Activated CD4-positive, alpha-beta T cell treated with anti-CD3 and anti-CD28 coated beads, Interleukin-2, amount 50 U/mL, for 1 hour (primary cell): ENCODE results near the gene B3GAT2.

Experiments used
- DNase-seq: peaks from one replicate; pipeline ENCODE4 v3.0.0-alpha.2; 2020

Gene B3GAT2

DNA sequence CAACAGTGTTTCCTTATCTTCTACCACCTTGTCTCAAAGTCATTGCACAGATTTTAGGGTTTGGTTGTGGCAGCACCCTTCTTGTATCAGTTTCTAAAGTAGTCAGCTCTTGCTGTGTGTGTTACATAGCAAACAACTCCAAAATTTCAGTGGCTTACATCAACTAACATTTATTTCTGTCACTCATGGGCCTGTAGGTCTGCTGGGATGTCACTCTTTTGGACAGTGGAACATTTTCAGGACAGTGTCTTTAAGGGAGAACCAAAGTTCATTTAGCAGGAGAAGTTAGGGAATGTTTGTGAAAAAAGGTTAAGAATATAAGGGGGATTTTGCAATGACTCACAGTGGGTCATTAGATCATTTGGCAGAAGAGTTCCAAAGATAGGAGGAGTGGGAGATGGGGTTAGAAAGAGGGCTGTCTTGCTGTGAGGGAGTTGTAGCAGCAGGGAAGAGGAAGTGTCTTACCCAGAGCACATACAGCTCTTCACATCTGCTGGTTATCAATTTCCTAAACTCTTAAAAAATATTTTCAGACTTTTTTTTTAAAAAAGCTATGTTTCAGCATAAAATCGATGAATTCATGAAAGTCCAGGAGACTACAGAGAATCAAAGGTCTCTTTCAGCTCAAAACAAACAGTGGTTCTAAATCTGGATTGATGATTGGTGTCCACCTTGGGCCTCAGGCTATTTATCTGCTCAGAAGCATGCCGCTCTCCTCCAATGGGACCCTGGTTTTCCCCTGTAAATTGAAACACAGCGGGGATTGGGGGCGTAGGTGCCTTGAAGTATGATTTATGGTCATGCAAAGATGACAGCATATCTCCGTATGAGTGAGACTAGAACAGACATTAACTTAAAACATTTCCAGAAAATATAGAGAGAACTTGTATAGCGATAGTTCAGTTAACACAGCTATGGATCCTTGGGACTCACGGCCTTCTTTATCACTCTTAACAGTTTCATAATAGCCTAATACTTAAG is 117.3 kb downstream of the B3GAT2 start:
- no peak for DNase-seq

DNA sequence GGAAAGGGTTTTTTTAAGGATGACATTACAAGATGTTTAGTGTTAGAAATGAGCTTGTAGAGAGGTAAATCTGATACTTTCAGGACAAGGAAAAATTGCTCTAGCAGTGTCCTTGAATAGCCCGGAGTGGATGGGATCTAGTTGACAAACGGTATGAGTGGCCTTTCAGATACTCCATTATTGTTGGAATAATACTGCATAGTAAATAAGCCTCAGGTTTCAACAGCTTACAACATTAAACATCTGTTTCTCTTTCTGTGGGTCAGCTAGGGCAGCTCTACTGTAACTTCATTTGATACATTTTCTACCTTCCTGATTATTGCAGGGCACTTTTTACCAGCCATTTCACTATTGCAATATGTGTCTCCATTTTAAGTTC is 118.0 kb downstream of the B3GAT2 start:
- DNase-seq: no peak

DNA sequence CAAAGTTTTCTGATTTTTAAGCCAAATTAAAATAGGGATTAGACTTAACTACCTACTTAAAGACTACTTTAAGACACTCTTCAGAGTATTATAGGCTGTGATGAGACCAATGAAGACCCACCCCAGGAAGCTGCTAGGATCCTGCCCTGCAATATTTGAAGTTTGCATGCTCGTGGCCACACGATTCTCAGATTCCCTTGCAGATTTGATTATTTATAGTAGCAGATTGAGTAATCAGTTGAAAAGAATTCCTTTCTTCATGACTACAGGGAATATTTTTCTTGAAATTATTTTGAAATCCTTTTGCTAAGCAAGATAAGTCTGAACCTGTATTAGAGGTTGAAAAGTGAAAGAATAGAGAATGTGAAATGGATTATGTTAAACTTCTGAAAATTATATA is 122.3 kb downstream of the B3GAT2 start:
- no peak for DNase-seq

DNA sequence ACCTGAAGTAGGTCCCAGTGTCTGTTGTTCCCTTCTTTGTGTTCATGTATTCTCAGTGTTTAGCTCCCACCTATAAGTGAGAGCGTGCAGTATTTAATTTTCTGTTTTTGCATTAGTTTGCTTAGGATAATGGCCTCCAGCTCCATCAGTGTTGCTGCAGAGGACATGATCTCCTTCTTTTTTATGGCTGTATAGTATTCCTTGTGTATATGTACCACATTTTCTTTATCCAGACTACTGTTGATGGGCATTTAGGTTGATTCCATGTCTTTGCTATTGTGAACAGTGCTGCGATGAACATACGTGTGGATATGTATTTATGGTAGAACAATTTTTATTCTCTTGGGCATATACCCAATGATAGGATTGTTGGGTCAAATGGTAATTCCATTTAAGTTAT is 125.4 kb downstream of the B3GAT2 start:
- DNase-seq: no peak

DNA sequence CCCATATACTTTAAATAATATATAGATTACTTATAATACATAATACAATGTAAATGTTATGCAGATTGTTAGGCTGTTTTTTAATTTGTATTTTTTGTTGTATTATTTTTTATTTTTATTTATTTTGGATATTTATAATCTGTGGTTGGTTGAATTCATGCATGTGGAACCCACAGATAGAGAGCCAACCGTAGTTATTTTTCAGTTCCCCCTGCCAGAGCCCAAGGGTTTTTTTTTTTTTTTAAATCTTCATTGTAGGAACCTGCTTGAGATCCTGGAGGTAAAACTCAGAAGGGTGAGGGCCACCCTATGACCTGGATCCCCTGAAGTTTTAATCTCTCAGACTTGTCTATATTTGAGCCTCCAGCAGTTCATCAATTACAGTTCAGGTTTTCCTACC is 133.2 kb downstream of the B3GAT2 start:
- no peak for DNase-seq

DNA sequence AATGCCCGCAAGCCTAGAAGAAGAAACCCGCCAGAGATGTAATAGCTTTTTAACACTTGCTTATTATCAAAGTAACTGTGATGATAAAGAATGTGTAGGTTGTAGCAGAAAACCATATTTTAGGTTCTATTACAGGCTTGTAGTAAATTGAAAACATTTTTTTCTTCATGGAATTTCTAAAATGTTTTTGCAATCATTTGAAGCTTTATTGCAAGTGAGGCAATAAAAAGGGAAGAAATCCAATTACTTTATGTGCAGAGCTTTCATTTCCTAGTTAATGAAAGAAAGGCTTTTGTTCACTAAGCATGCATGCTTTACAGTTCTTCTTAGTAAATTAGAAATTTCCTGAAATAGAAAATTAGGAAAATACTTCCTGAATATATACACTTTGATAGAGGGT is 135.1 kb downstream of the B3GAT2 start:
- no peak for DNase-seq

DNA sequence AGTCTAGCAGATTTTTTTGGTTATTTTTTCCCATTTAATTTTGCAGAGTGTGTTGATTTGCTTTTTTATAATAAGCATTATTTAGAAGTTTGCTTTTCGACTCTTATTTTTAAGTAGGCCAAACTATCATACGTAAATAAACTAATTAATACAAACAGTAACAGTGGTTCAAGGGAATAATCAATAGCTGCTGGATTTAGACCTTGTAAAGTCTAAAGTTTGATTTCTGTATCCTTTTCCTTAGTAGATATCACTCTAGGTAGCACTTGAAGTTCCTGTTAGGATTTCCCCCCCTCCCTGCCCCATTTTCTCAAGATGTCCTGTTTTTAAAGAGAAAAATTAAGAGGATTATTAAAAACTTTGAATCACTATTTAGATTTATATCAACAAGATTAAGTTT is 136.1 kb downstream of the B3GAT2 start:
- no peak for DNase-seq

DNA sequence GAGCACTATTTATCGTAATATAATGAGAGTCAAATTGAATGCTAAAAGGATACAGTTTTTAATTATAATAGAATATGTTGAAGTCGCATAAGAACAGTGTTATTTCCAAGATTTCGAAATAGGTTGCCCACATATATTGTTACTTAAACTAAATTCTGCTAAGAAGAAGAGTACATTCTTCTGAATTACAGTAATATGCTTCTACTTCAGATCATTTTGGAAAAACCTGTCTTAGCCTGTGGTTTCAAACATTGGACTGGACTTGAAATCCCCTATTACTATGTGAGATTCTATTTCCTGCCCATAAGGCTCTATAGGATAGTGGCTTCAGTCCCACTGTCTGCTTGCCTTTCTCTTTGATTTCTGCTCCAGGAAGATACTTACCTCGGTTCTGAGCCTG is 137.2 kb downstream of the B3GAT2 start:
- DNase-seq: no peak

DNA sequence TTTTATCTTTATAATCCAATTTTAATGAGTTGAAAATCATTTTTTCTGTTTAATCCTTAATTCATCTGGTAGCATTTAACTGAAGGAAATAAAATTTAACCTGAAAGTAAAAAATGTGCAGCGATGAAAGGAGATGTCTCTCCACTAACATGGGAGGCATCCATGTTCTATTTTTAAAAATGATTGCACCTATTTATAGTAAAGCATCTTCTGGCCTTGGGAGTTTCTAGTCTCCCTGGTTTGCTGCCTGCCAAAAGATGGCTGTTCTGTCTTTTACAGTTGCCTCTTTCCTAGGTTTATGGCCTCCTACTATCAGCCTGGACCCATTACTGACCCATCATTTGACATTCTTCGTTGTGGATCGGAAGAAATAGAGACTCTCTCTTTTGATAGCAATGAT is 143.0 kb downstream of the B3GAT2 start:
- no peak for DNase-seq

DNA sequence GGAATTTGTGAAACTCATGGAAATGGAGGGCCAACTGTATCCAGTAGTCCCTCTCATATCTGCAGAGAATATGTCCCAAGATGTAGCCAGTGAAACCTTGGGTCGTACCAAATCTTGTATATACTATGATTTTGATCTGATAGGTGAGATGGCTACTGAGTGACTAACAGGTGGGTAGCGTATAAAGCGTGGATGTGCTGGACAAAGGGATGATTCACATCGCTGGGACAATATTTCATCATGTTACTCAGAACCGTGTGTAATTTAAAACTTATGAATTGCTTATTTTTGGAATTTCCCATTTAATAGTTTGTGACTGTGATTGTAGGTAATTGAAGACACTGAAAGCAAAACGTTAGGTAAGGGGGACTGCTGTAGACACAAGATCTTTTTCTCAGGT is 145.1 kb downstream of the B3GAT2 start:
- no peak for DNase-seq
